ENCODE data around the gene GINS1.
A peak's percentile ranks its signal among the peaks of the same experiment; 100 is the strongest.
"Not testable (repeated sequence)": the region's sequence is repeated elsewhere in the genome, so short reads cannot be mapped to it uniquely, and the experiment has no call there.

The GINS1 gene

GRCh38 chr20:25399037-25399430 is 8.4 kb upstream of the GINS1 start:
- Mint-ChIP-seq H3K4me3 (no peak overlapping the region), H3K9me3 (peaks cover 13% of the 10 kb centered on the region), H3K36me3 (ENCODE audit: low read depth) (peaks cover 6% of the 10 kb centered on the region), H3K4me1 (no peaks in the 10 kb centered on the region), H3K27ac (no peak overlapping the region), H3K27me3 (no peaks in the 10 kb centered on the region)
- no peak for ATAC-seq
- no peak for DNase-seq

- H3K27me3 Mint-ChIP-seq; DNase-seq; H3K4me3 Mint-ChIP-seq; H3K4me1 Mint-ChIP-seq; H3K36me3 Mint-ChIP-seq (ENCODE audit: low read depth); H3K27ac Mint-ChIP-seq; ATAC-seq: not testable (repeated sequence)
- H3K9me3 Mint-ChIP-seq = peaks cover 21% of the 10 kb centered on the region
Measured at GRCh38 chr20:25400291-25400732, 7.2 kb upstream of the GINS1 start.

GRCh38 chr20:25402583-25402982 is 4.9 kb upstream of the GINS1 start:
- Mint-ChIP-seq H3K4me1 (peaks cover 8% of the 10 kb centered on the region), H3K9me3 (peaks cover 21% of the 10 kb centered on the region), H3K27ac (no peak overlapping the region)

GRCh38 chr20:25408170-25408547 is 686 bp downstream of the GINS1 start:
- Mint-ChIP-seq H3K27me3 (no peaks in the 10 kb centered on the region), H3K36me3 (ENCODE audit: low read depth) (peaks cover 16% of the 10 kb centered on the region), H3K27ac (peak overlapping the region; percentile 94), H3K4me3 (peak overlapping the region; percentile 85), H3K9me3 (peaks cover 13% of the 10 kb centered on the region), H3K4me1 (peaks cover 21% of the 10 kb centered on the region)
- ATAC-seq (no peak), DNase-seq (no peak)

More at GRCh38 chr20:25402583-25402982, 4.9 kb upstream of the GINS1 start:
- DNase-seq = no peak
- Mint-ChIP-seq H3K27me3 (no peaks in the 10 kb centered on the region), H3K36me3 (ENCODE audit: low read depth) (peaks cover 8% of the 10 kb centered on the region), H3K4me3 (no peak overlapping the region)
- no peak for ATAC-seq

GRCh38 chr20:25408890-25409289 is 1.4 kb downstream of the GINS1 start:
- Mint-ChIP-seq H3K4me1 (peaks cover 21% of the 10 kb centered on the region), H3K36me3 (ENCODE audit: low read depth) (peaks cover 19% of the 10 kb centered on the region), H3K27me3 (no peaks in the 10 kb centered on the region), H3K4me3 (peak overlapping the region; percentile 85), H3K27ac (no peak overlapping the region), H3K9me3 (peaks cover 8% of the 10 kb centered on the region)
- ATAC-seq = no peak
- no peak for DNase-seq

GRCh38 chr20:25418776-25419175 is 11.3 kb downstream of the GINS1 start:
- H3K4me1 Mint-ChIP-seq = no peaks in the 10 kb centered on the region
- H3K27me3 Mint-ChIP-seq = no peaks in the 10 kb centered on the region
- no peaks in the 10 kb centered on the region for H3K9me3 Mint-ChIP-seq
- no peak overlapping the region for H3K27ac Mint-ChIP-seq
- DNase-seq (no peak), ATAC-seq (no peak)
- peaks cover 32% of the 10 kb centered on the region for H3K36me3 Mint-ChIP-seq (ENCODE audit: low read depth)
- H3K4me3 Mint-ChIP-seq = no peak overlapping the region

- no peak for DNase-seq
- no peak overlapping the region for H3K27ac Mint-ChIP-seq
- ATAC-seq = no peak
- H3K9me3 Mint-ChIP-seq = no peaks in the 10 kb centered on the region
- peaks cover 39% of the 10 kb centered on the region for H3K36me3 Mint-ChIP-seq (ENCODE audit: low read depth)
- H3K4me3 Mint-ChIP-seq = no peak overlapping the region
- H3K4me1 Mint-ChIP-seq = peaks cover 12% of the 10 kb centered on the region
- no peaks in the 10 kb centered on the region for H3K27me3 Mint-ChIP-seq
Measured at GRCh38 chr20:25421102-25421501, 13.6 kb downstream of the GINS1 start.

- ATAC-seq = no peak
- H3K27me3 Mint-ChIP-seq = no peaks in the 10 kb centered on the region
- H3K27ac Mint-ChIP-seq = no peak overlapping the region
- no peak for DNase-seq
- no peak overlapping the region for H3K4me3 Mint-ChIP-seq
- no peaks in the 10 kb centered on the region for H3K9me3 Mint-ChIP-seq
- H3K36me3 Mint-ChIP-seq (ENCODE audit: low read depth) = peaks cover 43% of the 10 kb centered on the region
- H3K4me1 Mint-ChIP-seq = peaks cover 12% of the 10 kb centered on the region
Measured at GRCh38 chr20:25422032-25422431, 14.6 kb downstream of the GINS1 start.

GRCh38 chr20:25424536-25424935 is 17.1 kb downstream of the GINS1 start:
- ATAC-seq (no peak), DNase-seq (no peak)
- Mint-ChIP-seq H3K4me1 (peaks cover 12% of the 10 kb centered on the region), H3K4me3 (no peak overlapping the region), H3K9me3 (peaks cover 4% of the 10 kb centered on the region), H3K27me3 (no peaks in the 10 kb centered on the region), H3K36me3 (ENCODE audit: low read depth) (peaks cover 49% of the 10 kb centered on the region), H3K27ac (no peak overlapping the region)

GRCh38 chr20:25437153-25437581 is 29.7 kb downstream of the GINS1 start:
- no peak for DNase-seq
- Mint-ChIP-seq H3K27ac (no peak overlapping the region), H3K27me3 (no peaks in the 10 kb centered on the region), H3K36me3 (ENCODE audit: low read depth) (peaks cover 44% of the 10 kb centered on the region), H3K4me1 (peaks cover 3% of the 10 kb centered on the region), H3K9me3 (no peaks in the 10 kb centered on the region), H3K4me3 (no peak overlapping the region)
- no peak for ATAC-seq

GRCh38 chr20:25439328-25439727 is 31.9 kb downstream of the GINS1 start:
- H3K4me1 Mint-ChIP-seq = peaks cover 3% of the 10 kb centered on the region
- no peak overlapping the region for H3K27ac Mint-ChIP-seq
- ATAC-seq (no peak), DNase-seq (no peak)
- no peaks in the 10 kb centered on the region for H3K27me3 Mint-ChIP-seq
- H3K9me3 Mint-ChIP-seq = no peaks in the 10 kb centered on the region
- H3K4me3 Mint-ChIP-seq = no peak overlapping the region
- H3K36me3 Mint-ChIP-seq (ENCODE audit: low read depth) = peaks cover 40% of the 10 kb centered on the region

GRCh38 chr20:25444556-25444955 is 37.1 kb downstream of the GINS1 start:
- no peak for ATAC-seq
- H3K27me3 Mint-ChIP-seq = no peaks in the 10 kb centered on the region
- H3K4me3 Mint-ChIP-seq = no peak overlapping the region
- DNase-seq = no peak
- H3K4me1 Mint-ChIP-seq = no peaks in the 10 kb centered on the region
- H3K27ac Mint-ChIP-seq = no peak overlapping the region
- H3K9me3 Mint-ChIP-seq = no peaks in the 10 kb centered on the region
- H3K36me3 Mint-ChIP-seq (ENCODE audit: low read depth) = peaks cover 57% of the 10 kb centered on the region

GRCh38 chr20:25447671-25448070 is 40.2 kb downstream of the GINS1 start:
- Mint-ChIP-seq H3K27ac (no peak overlapping the region), H3K27me3 (no peaks in the 10 kb centered on the region), H3K4me1 (no peaks in the 10 kb centered on the region), H3K36me3 (ENCODE audit: low read depth) (peaks cover 49% of the 10 kb centered on the region), H3K4me3 (no peak overlapping the region), H3K9me3 (no peaks in the 10 kb centered on the region)
- DNase-seq (no peak), ATAC-seq (no peak)

- H3K27me3 Mint-ChIP-seq = no peaks in the 10 kb centered on the region
- ATAC-seq = no peak
- H3K36me3 Mint-ChIP-seq (ENCODE audit: low read depth) = peaks cover 23% of the 10 kb centered on the region
- no peak overlapping the region for H3K4me3 Mint-ChIP-seq
- H3K4me1 Mint-ChIP-seq = no peaks in the 10 kb centered on the region
- no peaks in the 10 kb centered on the region for H3K9me3 Mint-ChIP-seq
- no peak overlapping the region for H3K27ac Mint-ChIP-seq
- no peak for DNase-seq
Measured at GRCh38 chr20:25452333-25452732, 44.9 kb downstream of the GINS1 start.

GRCh38 chr20:25453035-25453810 is 45.8 kb downstream of the GINS1 start:
- DNase-seq (no peak), ATAC-seq (no peak)
- H3K4me1 Mint-ChIP-seq = no peaks in the 10 kb centered on the region
- H3K4me3 Mint-ChIP-seq = no peak overlapping the region
- no peak overlapping the region for H3K27ac Mint-ChIP-seq
- H3K27me3 Mint-ChIP-seq = no peaks in the 10 kb centered on the region
- peaks cover 14% of the 10 kb centered on the region for H3K36me3 Mint-ChIP-seq (ENCODE audit: low read depth)
- H3K9me3 Mint-ChIP-seq = no peaks in the 10 kb centered on the region

Measured in activated naive CD8-positive, alpha-beta T cell treated with anti-CD3 and anti-CD28 coated beads, Interleukin-2, amount 50 U/mL, for 24 hours (primary cell).